Measurements from ENCODE around the gene TNS1. TPM values are rescaled to one million over a fixed set of nuclear protein-coding genes. Genes with fewer than 3 reads are reported as not detected.

TNS1 gene
- total RNA-seq, 1 donor from 2014 or later: 1,334 TPM

DNA sequence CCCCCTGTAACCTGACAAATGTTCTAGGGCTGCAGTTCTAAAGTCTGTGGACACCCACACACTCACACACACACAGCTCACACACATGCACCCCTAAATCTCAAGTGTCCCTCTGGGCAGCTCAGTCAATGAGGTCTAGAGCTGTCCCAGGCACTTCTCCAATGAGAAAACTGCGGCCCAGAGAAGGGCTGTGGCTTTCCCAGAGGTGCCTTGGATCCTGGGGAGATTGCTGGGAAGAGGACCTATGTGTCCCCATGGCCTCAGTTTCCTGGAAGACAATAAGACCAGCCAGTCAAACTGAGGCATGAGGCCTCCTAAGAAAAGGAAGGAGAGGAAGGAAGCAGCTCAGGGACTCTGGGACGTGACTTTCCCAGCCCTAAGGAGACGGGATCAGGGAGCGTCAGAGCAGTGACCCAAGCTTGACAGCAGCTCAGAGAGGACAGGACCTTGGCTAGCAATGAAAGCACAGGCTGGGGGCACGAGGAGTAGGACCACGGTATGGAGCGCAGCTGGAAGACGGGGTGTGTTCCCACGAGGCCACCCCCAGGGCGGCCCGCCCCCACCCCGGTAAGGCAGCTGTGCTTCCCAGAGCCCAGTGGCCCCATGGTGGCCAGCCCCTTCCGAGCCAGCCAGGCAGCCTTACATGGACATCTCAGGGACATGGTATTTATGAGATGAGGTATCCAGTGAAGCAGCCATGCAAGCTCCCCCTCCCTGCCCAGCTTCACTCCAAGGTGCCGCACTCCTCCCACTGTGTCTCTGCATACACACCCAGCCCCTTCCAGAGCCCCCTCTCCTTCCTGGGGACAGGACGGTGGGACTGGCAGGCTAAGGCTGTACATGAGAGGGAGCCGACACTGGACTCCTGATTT lies 46.0 kb downstream of the TNS1 start:
- peak in 1 of 2 donors; percentile 78 for DNase-seq (ENCODE audit: low spot score in 2 of 2)
- Histone ChIP-seq H3K36me3 (no peaks in the 10 kb centered on the region), H3K27me3 (no peaks in the 10 kb centered on the region), H3K9me3 (no peaks in the 10 kb centered on the region), H3K4me3 (peak overlapping the region in 1 of 2 donors; percentile 30), H3K4me1 (peaks cover 34 to 73% of the 10 kb centered on the region in 2 donors), H3K27ac (peak overlapping the region; percentile 92 to 94)
- intact Hi-C loops (cut with DNase I): no loop called here
- TF ChIP-seq, protein P1, sequence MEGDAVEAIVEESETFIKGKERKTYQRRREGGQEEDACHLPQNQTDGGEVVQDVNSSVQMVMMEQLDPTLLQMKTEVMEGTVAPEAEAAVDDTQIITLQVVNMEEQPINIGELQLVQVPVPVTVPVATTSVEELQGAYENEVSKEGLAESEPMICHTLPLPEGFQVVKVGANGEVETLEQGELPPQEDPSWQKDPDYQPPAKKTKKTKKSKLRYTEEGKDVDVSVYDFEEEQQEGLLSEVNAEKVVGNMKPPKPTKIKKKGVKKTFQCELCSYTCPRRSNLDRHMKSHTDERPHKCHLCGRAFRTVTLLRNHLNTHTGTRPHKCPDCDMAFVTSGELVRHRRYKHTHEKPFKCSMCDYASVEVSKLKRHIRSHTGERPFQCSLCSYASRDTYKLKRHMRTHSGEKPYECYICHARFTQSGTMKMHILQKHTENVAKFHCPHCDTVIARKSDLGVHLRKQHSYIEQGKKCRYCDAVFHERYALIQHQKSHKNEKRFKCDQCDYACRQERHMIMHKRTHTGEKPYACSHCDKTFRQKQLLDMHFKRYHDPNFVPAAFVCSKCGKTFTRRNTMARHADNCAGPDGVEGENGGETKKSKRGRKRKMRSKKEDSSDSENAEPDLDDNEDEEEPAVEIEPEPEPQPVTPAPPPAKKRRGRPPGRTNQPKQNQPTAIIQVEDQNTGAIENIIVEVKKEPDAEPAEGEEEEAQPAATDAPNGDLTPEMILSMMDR (IDR thresholded peaks at IDR 0.05): no peak

DNA sequence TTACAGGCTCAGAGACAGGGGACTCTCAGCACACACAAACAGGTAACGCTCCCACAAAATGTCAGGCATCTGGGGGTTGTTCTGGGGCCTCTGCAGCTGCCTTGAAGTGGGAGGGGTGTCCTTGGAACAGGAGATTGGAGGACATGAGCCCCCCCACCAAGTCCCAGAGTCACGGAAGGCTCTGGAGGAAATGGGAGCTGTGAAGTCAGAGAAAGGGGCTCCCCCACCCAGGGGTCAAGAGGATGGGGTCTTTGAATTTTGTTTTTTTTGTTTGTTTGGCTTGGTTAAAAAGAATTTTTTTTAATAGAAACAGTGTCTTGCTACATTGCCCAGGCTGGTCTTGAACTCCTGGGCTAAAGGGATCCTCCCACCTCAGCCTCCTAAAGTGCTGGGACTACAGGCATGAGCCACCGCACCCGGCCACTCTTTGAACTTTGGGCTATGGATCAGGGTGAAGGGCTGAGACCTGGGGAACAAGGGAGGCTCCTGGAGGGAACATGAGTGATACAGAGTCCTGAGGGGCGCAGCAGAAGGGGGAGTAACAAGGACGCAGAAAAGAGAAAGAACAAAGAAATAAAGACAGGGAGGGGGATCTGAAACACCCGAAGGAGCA lies 46.8 kb downstream of the TNS1 start:
- intact Hi-C loops (cut with DNase I): no loop called here
- H3K9me3 ChIP-seq: no peaks in the 10 kb centered on the region
- H3K4me1 ChIP-seq: peaks cover 34 to 79% of the 10 kb centered on the region in 2 donors
- TF ChIP-seq, protein P1 (IDR thresholded peaks at IDR 0.05): no peak
- DNase-seq (ENCODE audit: low spot score in 2 of 2): peak in 1 of 2 donors; percentile 52
- H3K27ac ChIP-seq: peak overlapping the region; percentile 92 to 94
- no peak overlapping the region for H3K4me3 ChIP-seq
- no peaks in the 10 kb centered on the region for H3K27me3 ChIP-seq
- H3K36me3 ChIP-seq: no peaks in the 10 kb centered on the region

DNA sequence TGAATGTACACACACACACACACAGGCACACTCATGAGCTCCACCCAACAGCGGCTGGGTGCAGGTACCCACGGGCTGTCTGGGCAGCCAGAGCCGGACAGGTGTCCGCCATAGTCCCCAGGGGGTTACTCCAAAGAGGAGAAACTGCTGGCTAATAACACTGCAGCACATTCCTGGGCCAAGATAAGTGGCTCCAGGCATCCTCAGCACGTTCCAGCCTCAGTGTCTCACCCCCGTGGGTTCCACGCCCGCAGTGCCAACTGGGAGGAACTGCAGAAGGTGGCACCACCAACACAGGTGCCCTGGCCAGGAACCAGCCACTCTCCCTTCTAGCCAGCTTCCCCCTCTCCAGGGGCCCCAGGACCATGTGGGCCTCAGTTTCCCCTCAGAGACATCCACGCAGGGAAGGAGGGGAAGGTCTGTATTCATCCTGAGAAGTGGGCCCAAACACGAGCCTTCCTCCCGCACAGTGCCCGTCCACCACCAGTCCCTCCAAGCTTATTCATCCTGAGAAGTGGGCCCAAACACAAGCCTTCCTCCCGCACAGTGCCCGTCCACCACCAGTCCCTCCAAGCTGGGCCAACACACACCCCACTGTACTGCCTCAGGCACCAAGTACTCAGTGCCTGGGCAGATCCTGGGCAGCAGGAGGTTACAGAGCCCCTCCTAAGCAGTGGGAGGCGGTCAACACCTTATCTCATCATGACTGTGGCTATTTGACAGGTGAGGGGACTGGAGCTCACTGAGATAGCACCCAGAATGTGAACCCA lies 47.6 kb downstream of the TNS1 start:
- Histone ChIP-seq H3K36me3 (no peaks in the 10 kb centered on the region), H3K9me3 (no peaks in the 10 kb centered on the region), H3K27ac (peak overlapping the region; percentile 92 to 94), H3K4me1 (peaks cover 37 to 77% of the 10 kb centered on the region in 2 donors), H3K4me3 (no peak overlapping the region), H3K27me3 (no peaks in the 10 kb centered on the region)
- intact Hi-C loops (cut with DNase I): no loop called here
- TF ChIP-seq, protein P1 (IDR thresholded peaks at IDR 0.05): no peak
- DNase-seq (ENCODE audit: low spot score in 2 of 2): peak in 1 of 2 donors; percentile 58

DNA sequence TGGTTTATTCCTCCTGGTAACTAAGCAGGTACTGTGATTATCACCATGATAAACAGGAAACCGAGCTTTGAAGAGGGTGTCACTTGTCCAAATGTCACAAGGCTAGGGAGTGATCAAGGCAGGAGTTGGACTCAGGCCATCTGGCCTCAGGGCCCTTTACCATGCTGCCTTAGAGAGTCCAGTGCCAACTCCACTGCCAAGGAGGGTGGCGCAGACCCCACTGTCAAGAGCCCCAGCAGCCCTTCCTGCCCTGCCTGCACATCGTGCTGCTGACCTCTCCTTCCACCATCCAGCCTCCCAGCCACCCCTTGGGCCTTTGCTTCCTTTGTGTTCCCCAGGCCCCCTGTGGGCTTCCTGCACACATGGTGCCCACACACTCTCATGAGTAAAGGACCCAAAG lies 48.3 kb downstream of the TNS1 start:
- Histone ChIP-seq H3K4me3 (no peak overlapping the region), H3K9me3 (no peaks in the 10 kb centered on the region), H3K36me3 (no peaks in the 10 kb centered on the region), H3K27me3 (no peaks in the 10 kb centered on the region), H3K4me1 (peaks cover 37 to 80% of the 10 kb centered on the region in 2 donors), H3K27ac (peak overlapping the region; percentile 92 to 94)
- intact Hi-C loops (cut with DNase I): no loop called here
- TF ChIP-seq, protein P1 (IDR thresholded peaks at IDR 0.05): no peak
- peak in 1 of 2 donors; percentile 69 for DNase-seq (ENCODE audit: low spot score in 2 of 2)

DNA sequence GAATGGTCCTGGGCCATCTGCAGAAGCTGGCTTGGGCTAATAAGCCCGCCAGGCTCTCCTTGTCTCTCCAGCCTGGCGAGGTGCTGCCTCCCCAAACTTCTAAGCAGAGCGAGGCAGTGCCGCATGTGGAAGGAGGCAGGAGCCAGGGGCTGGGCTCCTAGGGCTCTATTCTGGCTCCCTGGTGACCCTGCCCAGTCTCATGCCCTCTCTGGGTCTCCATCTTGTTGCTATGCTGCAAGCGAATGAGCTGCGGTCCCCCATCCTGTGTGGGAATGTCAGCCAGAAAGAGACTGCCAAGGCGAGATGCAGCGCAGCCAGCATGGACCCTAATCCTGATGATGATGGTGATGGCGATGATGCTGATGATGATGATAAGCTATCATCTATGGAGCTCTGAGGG lies 48.7 kb downstream of the TNS1 start:
- peak overlapping the region; percentile 92 to 94 for H3K27ac ChIP-seq
- peak overlapping the region in 1 of 2 donors; percentile 18 for H3K4me3 ChIP-seq
- intact Hi-C loops (cut with DNase I): no loop called here
- H3K9me3 ChIP-seq: no peaks in the 10 kb centered on the region
- H3K36me3 ChIP-seq: no peaks in the 10 kb centered on the region
- no peak for DNase-seq (ENCODE audit: low spot score in 2 of 2)
- peaks cover 37 to 80% of the 10 kb centered on the region in 2 donors for H3K4me1 ChIP-seq
- H3K27me3 ChIP-seq: no peaks in the 10 kb centered on the region
- TF ChIP-seq, protein P1 (IDR thresholded peaks at IDR 0.05): no peak

Data from ascending aorta (tissue), 2 donors.